Colon (tissue), 2 donors: ENCODE results near the gene SHROOM4.

Source experiments
- FAIRE-seq: peaks from 2 replicates; lab custom pipeline; 2012; peaks lifted over from hg19 to GRCh38; lab: Jason Lieb, UNC
- donor health status: control.
- donor health status: control.

The SHROOM4 gene

DNA sequence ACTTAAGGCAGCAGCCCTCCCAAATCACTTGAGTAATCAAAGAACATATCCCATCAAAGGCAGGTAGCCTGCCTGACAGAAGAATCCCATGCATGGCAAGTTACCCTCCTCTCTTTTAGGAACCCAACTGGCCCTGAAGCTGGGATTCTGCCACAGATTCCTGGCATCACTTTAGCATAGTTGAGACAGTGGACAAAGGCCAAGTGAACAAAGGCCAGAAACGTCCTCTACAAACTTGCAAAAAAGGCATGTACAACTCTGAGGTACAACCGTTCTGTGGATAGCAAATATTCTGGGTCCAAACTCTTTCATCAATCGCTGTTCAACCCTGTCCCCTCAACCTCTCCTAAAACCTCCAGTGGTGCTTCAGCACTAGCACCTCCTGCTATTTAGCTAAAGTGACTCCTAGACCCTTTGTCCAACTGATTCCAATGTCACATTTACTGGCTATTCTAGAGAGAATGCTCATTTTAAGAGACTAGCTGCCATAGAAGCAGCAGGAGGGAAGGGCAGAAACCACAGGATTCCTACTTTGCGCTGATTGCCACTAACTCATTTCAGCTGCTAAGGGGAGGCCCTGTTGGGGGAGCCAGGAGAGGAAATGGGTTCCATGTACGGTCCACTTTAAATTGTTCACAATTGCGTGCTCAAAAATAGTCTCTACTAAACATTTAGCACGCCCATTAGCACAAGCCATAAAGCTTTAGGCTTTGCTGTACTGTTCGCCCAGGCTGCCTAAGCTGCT lies 105.9 kb downstream of the SHROOM4 start:
- FAIRE-seq, result no peak

DNA sequence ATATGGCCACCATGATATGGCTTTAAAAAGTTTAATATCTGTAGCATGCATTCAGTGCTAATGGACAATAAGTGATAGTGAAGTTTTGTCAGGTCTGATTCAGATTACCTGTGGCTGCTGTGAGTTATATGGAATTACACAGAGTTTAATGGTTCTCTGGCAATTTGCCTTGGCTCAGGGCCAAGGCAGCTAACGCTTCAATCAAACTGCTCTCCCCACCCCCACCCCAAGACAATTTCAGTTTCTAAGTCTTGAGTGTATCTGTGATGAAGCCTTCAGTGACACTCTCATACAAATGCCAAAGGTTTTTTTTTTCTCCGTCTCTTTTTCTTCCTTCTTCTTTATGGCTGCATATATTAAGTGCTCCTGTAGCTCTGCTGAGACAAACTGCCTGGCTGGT lies 106.6 kb downstream of the SHROOM4 start:
- no peak for FAIRE-seq

DNA sequence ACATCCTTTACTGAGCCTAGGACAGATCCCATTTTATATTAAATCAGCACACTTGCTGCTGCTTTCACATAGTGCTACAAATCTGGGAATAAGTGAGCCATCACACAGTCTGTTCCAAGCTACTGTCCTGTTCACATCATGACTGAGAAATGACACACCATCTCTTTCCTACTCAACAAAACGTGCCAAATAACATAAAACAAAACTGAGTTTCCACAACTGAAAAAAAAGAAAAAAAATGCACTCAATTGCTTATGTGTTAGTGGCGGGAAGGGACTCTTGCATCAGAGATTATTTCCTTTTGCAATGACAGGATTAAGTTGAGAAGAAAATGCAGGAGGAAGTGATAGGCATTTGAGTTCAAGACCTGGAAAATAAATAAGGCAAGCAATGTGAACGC lies 109.0 kb downstream of the SHROOM4 start:
- FAIRE-seq, result no peak

DNA sequence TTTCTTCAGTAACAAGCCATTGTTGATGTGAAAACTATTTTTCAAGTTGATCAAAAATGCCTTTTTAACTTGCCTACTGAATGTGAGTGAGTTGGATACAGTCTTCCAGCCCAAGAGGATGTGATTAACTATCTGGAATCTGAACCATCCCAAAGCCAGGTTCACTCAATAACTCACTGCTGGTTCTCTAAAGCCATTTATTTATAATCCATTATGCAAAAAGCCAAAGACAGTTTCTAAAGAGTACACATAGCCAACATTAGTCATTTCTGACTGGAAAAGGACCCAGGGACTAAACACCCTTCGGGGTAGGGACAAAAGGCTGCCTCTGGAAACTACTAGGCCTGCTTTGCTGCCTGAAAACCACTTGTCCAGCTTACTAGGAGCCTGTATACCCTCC lies 109.6 kb downstream of the SHROOM4 start:
- no peak for FAIRE-seq

DNA sequence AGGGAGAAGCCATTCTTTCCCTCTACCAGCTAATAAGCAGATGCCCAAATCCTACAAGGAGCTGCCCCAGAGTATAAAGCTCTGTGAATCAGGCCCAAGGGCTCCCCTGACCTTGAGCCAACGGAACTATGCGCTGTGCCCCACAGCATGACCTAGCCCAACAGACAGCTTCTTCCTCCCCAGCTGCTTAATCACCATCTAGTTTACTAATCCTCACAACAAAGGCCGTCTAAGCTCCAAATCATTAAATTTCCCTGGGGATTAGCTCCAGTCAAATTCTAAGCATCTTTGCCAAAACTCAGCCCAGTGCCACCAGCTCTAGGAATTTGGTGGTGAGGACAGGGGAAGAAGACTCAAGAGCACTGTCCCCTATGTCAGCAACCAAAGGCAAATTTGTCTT lies 113.1 kb downstream of the SHROOM4 start:
- FAIRE-seq, result no peak

DNA sequence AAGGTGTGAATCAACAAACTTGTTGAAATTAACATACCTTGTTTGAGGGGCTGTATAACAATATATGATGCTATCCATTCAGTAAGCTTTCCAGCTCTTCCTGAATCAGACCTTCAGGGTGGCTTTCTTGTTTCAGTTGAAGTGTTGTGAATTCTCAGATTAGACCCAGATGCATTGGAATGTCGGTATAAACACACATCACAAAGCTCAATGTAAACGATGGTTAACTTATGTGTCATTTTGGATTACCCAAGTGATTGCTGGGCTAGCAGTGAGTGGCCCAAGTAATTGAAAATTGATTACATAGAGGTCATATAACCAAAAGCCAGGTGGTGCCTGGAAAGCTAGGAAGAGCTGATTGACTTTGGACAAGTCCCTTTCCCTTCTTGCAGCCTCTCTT lies 115.0 kb downstream of the SHROOM4 start:
- no peak for FAIRE-seq

DNA sequence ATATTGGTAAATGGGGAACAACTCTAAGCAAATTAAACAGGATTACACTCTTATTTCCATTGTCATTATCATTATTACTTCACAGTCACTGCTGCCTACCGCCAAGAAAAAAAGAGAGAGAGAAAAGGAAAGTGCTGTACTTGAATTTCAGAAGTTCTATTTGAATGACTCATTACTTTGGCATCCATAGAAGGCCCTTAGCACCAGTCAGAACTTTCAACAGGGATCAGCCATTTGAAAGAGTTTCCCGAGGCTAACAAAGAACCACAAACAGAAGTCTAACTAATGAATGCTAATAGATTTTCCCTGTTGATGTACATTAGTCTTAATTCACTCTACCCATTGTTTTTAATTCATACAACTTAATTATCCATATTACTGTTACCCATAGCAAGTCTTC lies 116.3 kb downstream of the SHROOM4 start:
- no peak for FAIRE-seq

DNA sequence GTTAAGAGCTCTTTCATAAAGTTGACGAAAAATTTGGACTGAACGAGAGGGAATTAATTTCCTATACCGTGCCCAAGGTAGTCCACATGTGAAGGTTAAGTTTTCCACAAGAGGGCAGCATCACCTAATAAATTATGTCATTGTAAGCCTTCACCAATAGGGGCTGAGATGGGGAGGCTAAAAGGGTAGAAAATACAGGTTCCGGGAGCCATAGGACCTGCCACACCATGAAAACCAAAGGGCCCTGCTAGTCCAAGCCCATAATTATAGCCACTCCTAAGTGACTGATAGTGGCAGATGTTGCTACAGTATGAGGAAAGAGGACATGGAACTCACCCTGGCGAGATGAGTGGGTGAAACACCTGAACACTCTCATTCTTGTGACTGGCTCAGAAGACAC lies 122.2 kb downstream of the SHROOM4 start:
- peak; percentile 70 for FAIRE-seq

DNA sequence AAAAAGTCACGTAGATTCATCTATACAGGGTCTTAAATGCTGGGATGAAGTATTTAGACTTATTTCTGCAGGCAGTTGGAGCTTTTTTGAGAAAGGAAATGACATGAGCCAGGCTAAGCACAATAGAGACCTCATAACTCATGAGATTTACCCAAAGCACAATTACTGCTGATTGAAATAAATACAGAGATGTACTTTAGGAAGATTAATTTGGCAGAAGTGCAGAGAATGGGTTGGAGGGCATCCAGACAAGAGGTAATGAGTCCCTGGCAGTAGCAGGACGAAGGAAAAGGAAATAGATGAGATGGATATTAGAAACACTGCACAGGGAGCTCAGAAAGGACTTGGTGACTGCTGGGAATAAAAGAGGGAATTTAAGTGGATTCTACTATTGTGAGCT lies 129.1 kb downstream of the SHROOM4 start:
- no peak for FAIRE-seq

DNA sequence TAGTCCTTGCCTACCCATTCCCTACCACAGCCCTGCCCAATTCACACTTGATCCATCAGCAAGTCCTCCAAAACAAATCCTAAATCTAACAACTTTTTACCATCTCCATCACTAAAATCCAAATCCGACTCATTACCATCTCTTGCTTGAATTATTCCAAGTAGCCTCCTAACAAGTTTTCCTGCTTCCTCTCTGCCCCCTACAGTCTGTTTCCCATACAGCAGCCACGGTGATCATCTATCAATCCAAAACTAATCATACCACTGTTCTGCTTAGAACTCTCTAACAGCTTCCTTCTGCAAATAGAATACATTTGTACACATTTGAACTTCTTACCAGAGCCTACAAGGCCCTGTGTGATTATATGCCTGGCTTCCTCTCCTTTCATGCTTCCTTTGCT lies 133.0 kb downstream of the SHROOM4 start:
- no peak for FAIRE-seq

DNA sequence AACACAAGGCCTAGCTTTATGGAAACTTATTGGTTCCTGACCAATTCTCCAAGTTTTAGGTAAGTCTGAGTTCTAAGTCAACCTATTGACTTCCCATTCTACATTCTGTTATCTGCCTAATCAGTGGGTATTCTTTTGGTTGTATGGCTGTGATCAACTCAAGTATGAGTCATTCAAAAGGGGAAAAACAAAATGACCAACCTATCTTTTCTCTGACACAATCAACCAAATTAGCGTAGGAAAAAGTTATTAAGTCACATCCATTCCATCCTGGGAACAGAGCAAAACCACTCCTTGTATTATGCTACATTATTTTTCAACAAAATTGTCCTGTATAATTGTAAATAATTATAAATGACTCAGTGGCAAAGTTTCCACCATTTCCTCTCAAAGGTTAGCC lies 136.2 kb downstream of the SHROOM4 start:
- peak; percentile 83 for FAIRE-seq

DNA sequence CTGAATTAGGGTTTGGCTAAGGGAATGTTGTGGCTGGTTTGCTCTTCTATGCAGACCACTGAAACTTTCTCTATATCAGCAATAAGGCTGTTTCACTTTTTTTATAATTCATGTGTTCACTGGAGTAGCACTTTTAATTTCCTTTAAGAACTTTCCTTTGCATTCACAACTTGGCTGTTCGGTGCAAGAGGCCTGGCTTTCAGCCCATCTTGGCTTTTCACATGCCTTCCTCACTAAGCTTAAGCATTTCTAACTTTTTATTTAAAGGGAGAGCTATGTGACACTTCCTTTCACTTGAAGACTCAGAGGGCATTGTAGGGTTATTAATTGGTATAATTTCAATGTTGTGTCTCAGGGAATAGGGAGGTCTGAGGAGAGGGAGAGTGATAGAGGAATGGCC lies 142.3 kb downstream of the SHROOM4 start:
- FAIRE-seq, result no peak

DNA sequence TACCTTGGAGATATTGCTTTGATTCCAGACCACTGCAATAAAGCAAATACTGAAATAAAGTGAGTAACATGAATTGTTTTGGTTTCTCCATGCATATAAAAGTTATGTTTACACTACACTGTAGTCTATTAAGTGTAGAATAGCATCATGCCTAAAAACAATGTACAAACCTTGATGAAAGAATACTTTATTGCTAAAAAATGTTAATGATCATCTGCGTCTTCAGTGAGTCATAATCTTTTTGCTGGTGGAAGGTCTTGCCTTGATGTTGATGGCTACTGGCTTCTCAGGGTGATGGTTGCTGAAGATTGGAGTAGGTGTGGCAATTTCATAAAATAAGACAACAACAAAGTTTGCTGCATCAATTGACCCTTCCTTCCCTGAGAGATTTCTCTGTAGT lies 145.1 kb downstream of the SHROOM4 start:
- FAIRE-seq, result peak; percentile 64

DNA sequence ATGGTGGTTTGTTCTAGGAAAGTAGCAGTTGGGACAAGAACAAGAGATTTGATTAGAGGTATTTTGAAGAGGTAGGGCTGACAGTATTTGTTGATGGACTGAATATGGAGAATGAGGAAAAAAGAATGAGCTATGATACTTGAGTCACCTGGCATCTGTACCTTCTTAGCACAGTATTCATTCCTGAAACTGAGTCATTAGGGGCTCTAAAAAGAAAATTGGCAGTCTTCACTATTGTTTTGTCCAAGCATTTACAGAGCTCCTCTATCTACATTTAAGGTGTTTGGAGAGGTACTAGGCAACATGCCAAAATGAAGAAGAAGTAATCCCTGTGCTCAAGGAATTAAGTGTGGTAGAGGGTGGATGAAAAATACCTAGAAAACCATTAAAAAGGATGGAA lies 165.8 kb downstream of the SHROOM4 start:
- no peak for FAIRE-seq

DNA sequence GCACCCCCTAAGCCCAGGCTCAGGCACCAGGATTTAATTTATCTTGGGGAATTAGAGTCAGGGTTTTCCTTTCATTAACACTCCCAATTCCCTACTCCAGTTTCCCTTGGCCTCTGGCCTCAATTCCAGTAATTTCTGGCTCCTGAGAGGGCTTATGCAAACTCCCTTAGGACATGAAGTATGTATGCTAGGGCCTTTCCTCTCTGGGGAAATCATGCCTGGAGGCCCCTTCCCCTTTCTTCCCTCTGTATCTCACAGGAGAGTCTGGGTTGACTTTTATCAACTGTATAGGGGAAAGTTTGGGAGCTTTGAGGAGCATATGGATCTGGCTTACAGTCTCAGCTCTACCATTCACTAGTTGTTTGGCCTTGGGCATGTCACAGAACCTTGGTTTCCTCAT lies 169.5 kb downstream of the SHROOM4 start:
- FAIRE-seq, result no peak

DNA sequence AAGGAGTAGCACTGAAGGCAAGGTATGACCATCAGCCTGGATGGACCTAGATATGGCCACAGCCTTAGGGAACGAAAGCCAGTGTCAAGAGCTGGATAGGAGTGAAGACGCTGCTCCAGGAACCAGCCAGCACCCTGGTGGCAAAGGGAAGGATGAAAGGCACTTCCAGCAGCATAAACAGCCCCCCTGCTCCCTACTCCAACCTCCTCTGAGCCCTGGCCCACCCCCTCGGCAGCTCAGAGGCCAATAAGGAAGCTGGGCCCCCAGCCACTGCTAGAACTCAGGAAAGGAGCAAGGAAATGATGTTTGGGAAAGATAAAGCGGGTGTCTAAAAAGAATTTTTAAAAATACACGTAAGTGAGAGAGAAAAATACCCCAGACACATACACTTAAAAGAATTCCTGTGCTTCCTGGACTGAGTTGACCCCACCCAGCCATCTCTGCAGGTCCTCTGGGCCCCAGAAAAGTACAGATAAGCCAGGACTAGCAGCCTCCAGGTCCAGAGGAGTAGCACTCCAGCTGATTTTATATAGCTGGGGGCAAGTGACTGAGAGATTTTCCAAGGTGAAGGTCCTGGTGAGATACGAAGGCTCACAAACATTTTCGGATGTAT lies 170.4 kb downstream of the SHROOM4 start:
- FAIRE-seq, result no peak

DNA sequence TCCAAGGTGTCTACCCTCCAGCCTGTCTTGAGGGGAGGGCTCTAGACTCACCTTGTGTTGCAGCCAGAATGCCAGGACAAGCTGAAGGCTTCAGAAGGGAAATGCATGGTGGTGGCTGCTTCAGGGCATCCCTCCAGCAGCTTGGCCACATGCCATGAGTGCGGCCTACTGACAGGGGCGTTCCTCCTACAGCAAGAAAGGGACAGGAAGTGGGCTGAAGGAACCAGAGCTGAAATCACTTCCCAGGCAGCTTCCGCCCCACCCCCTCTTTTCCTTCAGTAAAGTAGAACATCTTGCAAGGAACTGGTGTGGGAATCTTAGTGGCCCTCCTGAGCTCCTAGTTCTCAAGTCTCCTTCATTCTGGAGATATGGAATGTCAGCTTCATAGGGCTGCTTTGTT lies 175.9 kb downstream of the SHROOM4 start:
- FAIRE-seq, result no peak

DNA sequence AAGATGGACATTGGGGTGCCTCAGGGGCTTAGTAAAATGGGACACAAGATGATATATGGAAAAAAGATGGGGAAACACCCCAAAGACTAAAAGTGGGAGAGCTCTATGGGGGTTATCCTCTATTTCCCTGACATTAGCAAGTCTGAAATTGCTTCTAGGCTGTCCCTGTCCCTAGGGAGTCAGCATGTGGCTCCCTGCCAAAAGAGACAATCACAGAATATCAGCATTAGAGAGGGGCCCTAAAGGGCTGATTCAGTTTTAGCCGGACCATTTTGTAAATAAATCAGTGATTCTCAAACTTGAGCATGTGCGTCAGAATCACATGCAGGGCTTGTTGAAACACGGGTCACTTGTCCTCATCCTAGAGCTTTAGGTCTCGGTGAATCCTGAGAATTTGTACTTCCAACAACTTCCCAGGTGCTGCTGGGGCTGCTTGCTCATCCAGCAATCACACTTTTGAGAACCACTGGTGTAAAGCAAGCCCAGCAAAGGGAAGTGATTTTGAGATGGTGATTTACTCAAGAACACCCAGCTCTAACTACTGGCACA lies 178.1 kb downstream of the SHROOM4 start:
- no peak for FAIRE-seq

DNA sequence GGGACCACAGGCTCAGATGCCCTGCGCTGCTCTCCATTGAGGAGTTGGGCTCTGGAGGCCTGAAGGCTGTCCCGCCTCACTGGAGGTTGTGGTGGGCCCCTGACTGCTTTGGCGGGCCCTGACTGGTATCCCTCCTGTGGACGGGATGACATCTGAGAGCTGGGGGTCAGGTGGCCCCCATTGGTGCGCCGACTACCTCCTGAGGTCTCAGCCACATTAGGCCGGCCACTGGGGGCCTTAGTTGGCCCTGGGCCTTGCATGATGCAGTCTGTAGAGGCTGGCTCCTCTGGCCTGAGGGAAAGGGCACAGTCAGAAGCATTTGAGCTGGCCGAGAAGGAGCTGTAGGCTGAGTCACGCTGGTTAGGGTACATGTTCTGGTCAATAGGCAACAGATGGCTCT lies 178.8 kb downstream of the SHROOM4 start:
- FAIRE-seq, result no peak

DNA sequence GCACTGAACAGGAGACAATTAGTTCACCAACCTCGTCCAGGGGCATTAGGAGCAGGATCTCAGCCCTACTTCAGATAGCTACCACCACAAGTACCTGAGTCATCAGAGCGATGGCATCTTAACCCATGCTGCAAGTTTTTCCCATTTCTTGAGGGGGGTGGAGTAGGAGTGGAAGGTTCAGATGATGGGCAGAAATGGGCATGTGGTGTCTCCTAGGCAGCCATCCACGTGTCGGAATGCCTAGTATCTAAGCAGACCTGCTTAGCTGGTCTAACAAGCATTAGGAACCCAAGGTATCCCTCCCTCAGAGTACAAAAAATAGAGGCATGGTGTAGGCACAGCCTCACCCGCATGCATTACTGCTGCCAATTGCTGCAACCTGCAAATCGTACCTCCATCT lies 184.2 kb downstream of the SHROOM4 start:
- no peak for FAIRE-seq

DNA sequence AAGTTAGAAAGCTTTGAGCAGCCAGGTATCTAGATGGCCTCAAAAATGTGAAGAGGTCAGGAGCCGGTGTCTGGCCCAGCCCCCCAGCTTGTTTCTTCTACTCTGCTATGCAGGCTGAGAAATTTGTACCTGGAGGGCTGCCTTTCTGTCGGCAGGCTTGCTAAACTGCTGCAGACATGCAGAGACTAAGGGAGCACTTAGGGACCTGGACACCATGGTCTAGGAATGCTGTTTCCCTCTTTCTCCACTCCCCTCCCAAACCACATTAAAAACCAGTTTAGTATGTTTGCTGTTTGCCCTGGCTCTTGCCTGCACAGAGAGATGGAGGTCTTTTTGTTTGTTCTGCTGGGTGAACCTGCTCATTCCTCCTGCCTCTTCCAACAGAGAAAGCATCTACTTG lies 186.3 kb downstream of the SHROOM4 start:
- no peak for FAIRE-seq

DNA sequence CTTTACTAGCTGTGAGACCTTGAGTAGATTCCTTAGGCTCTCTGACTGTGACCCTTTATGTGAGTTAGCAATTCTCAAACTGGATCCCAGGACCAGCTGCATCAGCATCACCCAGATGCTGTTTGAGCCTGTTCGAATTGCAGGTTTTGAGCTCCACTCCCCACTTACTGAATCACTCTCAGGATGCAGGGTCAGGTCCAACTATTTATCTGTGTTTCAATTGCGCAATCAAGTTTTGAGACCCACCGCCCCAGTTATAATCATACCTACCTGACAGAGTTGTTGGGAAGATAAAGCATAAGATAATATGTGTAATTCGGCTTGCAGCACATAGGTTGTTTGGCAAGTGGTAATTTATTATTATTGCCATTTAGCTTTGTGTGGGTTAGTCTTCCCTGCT lies 187.6 kb downstream of the SHROOM4 start:
- FAIRE-seq, result no peak

DNA sequence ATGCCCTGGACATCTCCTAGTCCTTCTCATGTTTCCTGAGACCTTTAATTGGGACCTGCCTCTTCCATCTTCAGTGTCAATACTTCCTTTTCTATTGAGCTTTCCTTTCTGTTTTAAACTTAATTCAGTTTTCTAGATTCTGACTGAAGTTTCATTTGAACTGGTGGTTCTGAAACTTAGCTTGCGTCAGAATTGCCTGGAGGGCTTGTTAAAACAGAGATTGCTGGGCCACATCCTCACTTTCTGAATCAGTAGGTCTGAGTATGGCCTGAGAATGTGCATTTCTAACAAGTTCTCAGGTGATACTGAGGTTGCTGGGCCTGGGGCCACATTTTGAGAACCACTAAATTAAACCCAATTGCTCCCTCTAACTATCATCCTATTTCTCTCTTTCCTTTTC lies 191.2 kb downstream of the SHROOM4 start:
- FAIRE-seq, result no peak
